Fibroblast of skin of left quadriceps (primary cell): Measurements from ENCODE around the gene CCSER2.
"Not testable (repeated sequence)": the region's sequence is repeated elsewhere in the genome, so short reads cannot be mapped to it uniquely, and the experiment has no call there.

Source experiments
- DNase-seq, 2 experiments: peaks; one replicate each; pipeline ENCODE4 v3.0.0-alpha.2; 2013; ENCODE audit warnings: low read depth in 2 of 2

CCSER2 gene

DNA sequence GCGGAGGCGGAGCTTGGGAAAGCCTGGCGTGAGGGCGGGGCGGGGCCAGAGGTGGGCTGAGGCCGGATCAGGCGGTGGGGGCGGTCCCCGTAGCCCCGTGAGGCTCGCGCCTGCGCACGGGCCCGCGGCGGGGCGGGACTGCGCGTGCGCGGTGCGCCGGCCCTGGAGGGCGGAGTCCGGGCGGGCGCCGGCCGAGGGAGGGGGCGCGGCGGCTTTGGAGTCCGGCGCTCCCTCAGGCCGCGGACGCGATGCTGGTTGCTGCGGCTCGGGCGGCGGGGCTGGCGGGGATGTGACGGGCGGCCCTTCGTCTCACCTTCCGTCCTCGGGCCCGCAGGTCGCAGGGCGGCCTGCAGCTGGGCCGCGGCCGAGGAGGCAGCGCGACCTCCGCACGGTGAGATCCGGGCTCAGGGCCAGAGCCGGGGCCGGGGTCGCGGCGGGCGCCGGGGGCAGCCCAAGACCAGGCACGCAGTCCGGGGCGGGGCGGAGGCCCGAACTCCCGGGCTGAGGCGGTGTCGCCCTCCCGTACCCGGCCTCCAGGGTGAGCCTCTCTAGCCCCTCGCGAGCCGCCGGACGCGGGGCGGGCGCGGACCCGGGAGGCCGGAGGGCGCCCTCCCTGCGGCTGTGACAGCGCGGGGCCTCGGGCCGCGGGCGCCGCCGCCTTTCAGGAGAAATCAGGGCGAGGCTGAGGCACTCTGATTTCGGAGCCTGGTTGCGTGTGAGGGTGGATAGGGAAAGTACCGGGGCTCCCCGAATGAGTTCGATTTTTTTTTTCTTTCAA lies at the start of gene CCSER2:
CCSER2 (plus strand) TSS at position 172 of the 778 bp plus-strand sequence. CDS start 42,464 bp downstream, outside the sequence.
- DNase-seq: peak; percentile 68

DNA sequence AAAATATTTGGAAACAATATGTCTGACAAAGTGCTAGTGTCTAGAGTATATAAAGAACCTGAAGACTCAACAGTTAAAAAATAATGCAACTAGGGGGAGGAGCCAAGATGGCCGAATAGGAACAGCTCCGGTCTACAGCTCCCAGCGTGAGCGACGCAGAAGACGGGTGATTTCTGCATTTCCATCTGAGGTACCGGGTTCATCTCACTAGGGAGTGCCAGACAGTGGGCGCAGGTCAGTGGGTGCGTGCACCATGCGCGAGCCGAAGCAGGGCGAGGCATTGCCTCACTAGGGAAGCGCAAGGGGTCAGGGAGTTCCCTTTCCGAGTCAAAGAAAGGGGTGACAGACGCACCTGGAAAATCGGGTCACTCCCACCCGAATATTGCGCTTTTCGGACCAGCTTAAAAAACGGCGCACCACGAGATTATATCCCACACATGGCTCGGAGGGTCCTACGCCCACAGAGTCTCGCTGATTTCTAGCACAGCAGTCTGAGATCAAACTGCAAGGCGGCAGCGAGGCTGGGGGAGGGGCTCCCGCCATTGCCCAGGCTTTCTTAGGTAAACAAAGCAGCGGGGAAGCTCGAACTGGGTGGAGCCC lies 48.4 kb upstream of the CCSER2 start:
- DNase-seq: not testable (repeated sequence)

DNA sequence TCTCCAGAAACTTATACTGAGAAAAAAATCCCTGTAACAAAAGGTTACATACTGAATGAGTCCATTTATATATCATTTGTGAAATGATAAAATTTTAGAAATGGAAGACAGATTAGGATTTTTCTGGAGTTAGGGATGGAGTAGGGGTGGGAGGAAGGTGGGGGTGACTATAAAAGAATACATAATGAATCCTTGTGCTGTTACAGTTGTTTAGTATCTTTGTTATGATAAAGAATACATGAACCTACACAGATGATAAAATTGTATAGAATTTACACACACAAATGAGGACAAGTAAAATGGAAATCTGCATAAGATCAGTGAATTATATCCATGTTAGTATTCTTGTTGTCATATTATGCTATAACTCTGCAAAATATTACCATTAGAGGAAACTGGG lies 41.7 kb upstream of the CCSER2 start:
- DNase-seq: no peak

DNA sequence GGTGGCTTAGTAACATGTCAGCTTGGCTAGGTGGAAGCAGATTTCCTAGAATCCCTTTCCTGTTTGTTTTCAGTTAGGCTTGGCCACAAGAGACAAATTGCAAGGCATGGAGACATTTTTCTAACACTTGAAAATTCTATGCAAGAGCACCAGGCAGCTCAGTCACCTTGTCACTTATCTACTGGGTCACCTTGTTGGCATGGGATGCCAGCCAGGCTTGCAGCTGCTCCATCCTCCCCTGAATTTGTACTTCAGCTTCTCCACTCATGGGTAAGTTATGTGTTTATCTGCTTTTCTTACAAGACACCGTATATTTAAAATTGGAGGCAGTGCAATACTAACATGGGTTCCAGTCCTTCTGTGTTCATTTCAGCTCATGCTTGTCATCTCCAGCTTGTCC lies 40.2 kb upstream of the CCSER2 start:
- no peak for DNase-seq

DNA sequence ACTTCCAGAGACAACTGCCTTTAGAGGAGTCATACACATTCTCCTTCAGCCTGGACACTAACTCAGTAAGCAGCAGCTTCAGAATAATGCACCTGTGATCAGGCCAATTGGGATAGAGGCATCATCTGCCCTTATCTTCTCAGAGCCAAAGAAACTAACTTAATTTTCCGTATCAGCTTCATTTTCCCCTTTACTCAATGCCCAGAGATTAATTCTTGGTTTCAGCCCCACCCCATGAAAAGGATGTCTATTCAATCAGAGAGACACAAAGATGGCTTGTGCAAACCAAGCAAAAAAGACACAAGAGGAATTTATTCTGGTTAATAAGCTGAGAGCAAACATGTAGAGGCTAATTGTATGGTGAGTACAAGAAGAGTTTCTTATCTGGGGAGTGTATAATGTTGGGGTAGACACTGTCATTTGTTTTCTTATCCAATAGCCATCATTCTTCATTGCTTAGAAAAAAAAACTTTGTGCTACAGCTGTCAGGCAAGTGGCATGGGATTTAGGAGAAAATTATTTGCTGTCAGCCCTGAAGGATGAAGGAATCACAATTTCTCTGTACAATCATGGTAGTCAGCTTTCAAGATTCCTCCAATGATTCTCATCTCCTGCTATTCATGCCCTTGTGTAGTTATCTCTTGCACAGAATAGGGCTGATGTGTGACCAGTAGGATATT lies 38.7 kb upstream of the CCSER2 start:
- no peak for DNase-seq

GRCh38 chr10:84290235-84290634 lies 38.2 kb upstream of the CCSER2 start:
- no peak for DNase-seq

GRCh38 chr10:84291384-84291783 lies 37.0 kb upstream of the CCSER2 start:
- no peak for DNase-seq

- DNase-seq: no peak
These were observed 35.9 kb upstream of the CCSER2 start for GRCh38 chr10:84292502-84292901.

DNA sequence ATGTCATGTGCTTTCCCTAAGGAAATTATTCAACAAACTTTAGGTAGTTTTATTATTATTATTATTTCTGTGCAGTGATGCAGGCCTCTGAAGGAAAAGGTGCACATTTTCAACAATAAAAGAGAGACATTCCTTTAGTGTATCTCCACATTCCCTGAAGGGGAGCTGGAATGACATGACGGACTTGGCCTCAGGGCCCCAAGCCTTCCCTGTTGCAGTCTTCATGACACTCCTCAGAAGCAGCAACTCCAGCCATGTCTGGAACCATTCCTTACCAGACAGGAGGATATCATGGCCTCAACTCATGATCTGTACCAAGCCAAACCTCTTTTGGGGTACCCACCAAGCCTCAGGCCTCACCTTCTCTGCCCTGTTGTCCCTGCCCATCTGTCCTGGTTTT lies 35.2 kb upstream of the CCSER2 start:
- DNase-seq: no peak

DNA sequence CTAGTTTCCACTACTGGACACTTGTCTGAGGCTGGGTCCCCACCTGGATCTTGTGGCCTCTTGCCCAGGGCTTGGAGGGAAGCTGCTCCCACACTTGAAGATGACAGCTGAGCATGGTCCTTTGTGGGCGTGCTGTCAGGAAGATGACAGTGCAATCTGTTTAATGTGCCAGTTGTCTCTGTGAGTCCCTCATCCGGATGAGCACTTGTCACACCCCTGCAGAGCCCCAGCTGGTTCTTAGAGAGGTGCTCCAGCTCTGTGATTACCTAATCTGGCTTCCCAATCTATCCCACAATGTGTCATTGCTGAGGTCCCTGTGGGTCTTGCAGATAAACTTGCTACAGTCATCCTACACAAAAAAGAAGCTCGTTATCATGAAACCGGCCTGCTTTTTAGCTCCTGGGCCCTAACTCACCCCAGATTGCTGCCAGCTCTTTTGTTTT lies 34.8 kb upstream of the CCSER2 start:
- no peak for DNase-seq

GRCh38 chr10:84294766-84295447 lies 33.5 kb upstream of the CCSER2 start:
- no peak for DNase-seq

DNA sequence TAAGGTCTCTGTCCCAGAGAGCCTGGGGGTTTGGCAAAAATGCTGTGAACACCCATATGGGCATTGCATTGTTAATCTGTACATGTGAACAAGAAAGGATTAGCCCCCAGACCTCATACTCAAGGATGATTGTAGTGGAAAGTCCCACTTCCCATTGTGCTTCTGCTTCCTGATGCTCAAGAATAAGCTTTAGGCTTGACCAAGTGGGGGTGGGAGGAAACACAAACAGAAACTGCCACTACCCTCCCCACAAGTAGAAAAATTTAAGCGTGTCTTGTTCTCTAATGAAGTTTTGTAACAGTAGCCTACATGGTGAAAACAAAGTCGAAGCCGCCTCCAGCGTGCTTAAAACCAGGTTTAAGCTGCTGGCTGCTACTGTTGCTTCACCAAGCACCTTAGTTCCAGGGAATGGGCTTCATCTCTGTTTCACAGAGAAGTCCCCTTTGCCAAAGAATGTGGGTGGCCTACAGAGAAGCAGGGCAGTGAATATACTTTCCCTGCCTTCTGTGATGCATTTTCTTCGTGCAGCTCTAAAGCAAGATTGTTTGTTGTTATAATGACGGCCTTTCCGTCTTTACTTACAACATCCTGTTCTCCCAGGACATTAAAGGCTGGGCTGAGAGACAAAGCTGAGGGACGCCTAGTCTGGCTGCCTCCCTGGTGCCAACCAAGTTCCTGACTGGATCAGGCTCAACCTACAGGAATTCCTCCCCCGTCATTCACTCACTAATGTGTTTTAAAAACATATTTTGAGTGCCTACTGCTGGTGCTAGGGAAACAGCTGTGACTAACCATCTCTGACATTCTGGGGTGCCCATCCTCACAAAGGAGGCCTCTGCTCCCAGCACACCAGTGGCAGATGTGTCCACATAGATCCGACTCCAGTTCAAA lies 32.1 kb upstream of the CCSER2 start:
- DNase-seq: no peak

DNA sequence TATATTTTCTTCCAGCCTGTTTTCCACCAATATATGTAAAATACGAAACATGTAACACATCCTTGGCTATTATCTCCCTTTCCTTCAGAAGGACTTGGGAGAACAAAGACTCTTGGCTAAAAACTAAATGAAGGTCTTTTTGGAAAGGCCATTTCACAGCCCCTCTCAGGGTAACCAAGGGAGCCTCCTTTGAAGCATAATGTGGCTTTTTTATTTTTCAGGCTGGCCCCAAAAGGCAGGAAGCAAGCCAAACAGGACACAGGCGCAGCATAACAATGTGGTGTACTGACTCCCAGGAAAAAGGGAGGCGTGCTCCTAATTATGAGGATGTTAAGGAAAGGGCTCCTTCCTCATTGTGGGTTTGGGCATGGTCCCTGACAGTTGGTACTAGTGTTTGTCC lies 30.3 kb upstream of the CCSER2 start:
- DNase-seq: no peak

DNA sequence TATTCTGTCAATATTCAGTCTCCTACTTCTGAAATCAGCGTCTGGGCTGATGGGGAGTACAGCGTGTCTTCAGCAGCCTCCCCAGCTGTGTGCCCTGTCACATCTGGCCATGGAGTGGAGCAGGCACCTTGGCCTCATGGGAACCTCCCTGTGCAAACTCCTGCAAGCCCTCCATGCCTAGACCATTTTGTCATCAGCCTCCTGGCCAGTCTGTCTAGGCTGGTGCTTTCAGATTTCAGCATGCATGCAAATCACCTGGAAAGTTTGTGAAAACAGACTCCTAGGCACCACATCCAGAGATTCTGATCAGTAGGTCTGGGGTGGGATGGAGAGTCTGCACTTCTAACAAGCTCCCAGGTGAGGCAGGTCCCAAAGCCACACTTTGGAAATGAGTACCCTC lies 26.2 kb upstream of the CCSER2 start:
- DNase-seq: no peak

DNA sequence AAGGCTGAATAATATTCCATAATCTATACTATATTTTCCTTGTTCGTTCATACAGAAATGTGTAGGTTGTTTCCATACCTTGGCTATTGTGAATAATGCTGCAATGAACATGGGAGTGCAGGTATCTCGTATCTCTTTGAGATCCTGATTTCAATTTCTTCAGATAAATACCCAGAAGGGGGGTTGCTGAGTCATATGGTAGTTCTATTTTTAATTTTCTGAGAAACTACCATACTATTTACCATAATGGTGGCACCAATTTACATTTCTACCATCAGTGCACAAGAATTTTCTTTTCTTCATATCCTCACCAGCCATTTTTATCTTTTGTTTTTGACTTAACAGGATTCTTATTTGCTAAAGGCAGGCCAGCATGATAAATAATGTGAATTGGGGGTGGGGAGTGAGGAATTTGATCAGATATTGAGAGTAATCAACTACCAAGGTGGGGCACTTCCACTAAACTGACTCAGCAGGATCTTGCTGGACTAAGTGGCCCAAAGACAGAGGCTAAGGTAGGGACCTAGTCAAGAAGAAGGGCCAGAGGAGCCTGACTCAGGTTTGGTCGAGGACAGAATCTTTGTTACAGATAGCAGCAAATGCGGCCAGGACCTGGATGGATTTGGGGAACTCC lies 21.5 kb upstream of the CCSER2 start:
- no peak for DNase-seq

- no peak for DNase-seq
These were observed 20.4 kb upstream of the CCSER2 start for GRCh38 chr10:84308021-84308420.

- no peak for DNase-seq
These were observed 19.7 kb upstream of the CCSER2 start for GRCh38 chr10:84308481-84309304.

DNA sequence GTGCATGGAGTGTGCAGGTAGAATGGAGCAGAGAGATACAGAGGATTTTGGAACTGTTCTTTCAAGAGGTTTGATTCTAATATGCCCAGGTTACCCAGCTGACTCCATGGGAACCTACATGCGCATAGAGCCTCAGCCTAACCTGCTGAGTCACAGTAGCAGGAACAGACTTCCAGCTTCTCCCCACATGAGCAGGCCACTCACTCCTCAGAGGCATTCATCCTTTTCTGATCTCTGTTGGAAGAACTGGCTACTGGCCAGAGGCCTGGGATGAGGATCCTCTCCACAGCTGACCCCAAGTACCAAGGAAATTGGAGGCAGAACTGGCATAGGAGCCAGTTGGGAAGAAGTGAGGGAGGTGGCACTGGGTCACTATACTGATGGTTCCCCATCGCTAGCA lies 17.9 kb upstream of the CCSER2 start:
- no peak for DNase-seq

- DNase-seq: no peak
These were observed 16.8 kb upstream of the CCSER2 start for GRCh38 chr10:84311576-84311975.

DNA sequence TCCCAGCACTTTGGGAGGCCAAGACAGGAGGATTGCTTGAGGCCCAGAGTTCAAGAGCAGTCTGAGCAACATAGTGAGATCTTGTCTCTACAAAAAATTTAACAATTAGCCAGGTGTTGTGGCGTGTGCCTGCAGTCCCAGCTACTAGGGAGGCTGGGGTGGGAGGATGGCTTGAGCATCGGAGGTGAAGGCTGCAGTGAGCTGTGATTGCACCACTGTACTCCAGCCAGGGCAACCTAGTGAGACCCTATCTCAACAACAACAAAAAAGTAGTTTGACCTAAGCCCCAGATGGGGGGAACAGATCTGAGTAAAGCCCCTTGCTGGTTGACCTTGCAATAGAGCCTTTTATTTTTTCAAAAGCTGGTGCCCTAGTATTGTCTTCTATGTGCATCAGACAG lies 15.6 kb upstream of the CCSER2 start:
- DNase-seq: no peak
